Liver (tissue), 9 donors: ENCODE results near the gene PRH2. TPM values are rescaled to one million over a fixed set of nuclear protein-coding genes. Genes with fewer than 3 reads are reported as not detected.

Experiments used
- DNase-seq: peaks from one replicate; pipeline ENCODE4 v3.0.0-alpha.2; 2017; ENCODE audit warnings: low spot score
- H3K27ac ChIP-seq, 2 donors: one replicate each; pipeline ENCODE4 v1.7.0; 2013; ENCODE audit warnings: inconsistent platforms in 2 of 2, low read length in 2 of 2, control low read depth in 1 of 2, low read depth in 1 of 2, mild to moderate bottlenecking in 1 of 2
- H3K27me3 ChIP-seq, 4 donors: one replicate each; pipeline versions ENCODE4 v1.6.1 to v1.7.0; 2013; ENCODE audit warnings: low read length in 3 of 4, inconsistent platforms in 1 of 4, mild to moderate bottlenecking in 1 of 4, moderate library complexity in 1 of 4; ENCODE audit not compliant: control insufficient read depth in 4 of 4, insufficient read depth in 4 of 4
- H3K36me3 ChIP-seq, 4 donors: one replicate each; pipeline versions ENCODE4 v1.6.1 to v1.7.0; 2013; ENCODE audit warnings: low read length in 3 of 4, mild to moderate bottlenecking in 3 of 4, low read depth in 1 of 4, moderate library complexity in 1 of 4; ENCODE audit not compliant: control insufficient read depth in 4 of 4, insufficient read depth in 3 of 4
- H3K4me1 ChIP-seq, 4 donors: one replicate each; pipeline versions ENCODE4 v1.6.1 to v1.7.0; 2013; ENCODE audit warnings: low read length in 3 of 4, mild to moderate bottlenecking in 3 of 4, moderate library complexity in 1 of 4; ENCODE audit not compliant: control insufficient read depth in 4 of 4, insufficient read depth in 4 of 4
- H3K4me3 ChIP-seq, 3 donors: one replicate each; pipeline versions ENCODE4 v1.6.1 to v1.7.0; 2013; ENCODE audit warnings: low read length in 3 of 3, control low read depth in 1 of 3, low read depth in 1 of 3, mild to moderate bottlenecking in 1 of 3
- H3K9ac ChIP-seq, 2 donors: one replicate each; pipeline ENCODE4 v1.7.0; 2013; ENCODE audit warnings: low read length in 2 of 2, mild to moderate bottlenecking in 2 of 2, moderate library complexity in 2 of 2, control low read depth in 1 of 2, low read depth in 1 of 2
- H3K9me3 ChIP-seq, 4 donors: one replicate each; pipeline versions ENCODE4 v1.6.1 to v1.7.0; 2013; ENCODE audit warnings: low read length in 3 of 4; ENCODE audit not compliant: control insufficient read depth in 4 of 4
- ATF3 ChIP-seq: IDR thresholded peaks from 2 replicates; pipeline ENCODE4 v1.6.1; 2016; ENCODE audit warnings: antibody characterized with exemption
- CTCF ChIP-seq: fragments of 150-350 bp; IDR thresholded peaks from 2 replicates; pipeline ENCODE4 v1.5.1; 2017; ENCODE audit warnings: improper control_type of control experiment, low read depth, low read length; ENCODE audit not compliant: missing input control
- EGR1 ChIP-seq, 2 donors: IDR thresholded peaks; 2 replicates each; pipeline ENCODE4 v1.6.1; 2016 to 2018; ENCODE audit warnings: antibody characterized with exemption in 2 of 2, low read depth in 2 of 2
- FOXA1 ChIP-seq: IDR thresholded peaks from 2 replicates; pipeline ENCODE4 v1.6.1; 2016; ENCODE audit warnings: antibody characterized with exemption
- FOXA2 ChIP-seq: IDR thresholded peaks from 2 replicates; pipeline ENCODE4 v1.6.1; 2016; ENCODE audit warnings: antibody characterized with exemption
- GABPA ChIP-seq, 2 donors: IDR thresholded peaks in 1 of 2; conservative IDR thresholded peaks in 1 of 2; 2 replicates each; pipeline ENCODE4 v1.6.1; 2016; ENCODE audit warnings: antibody characterized with exemption in 2 of 2, mild to moderate bottlenecking in 1 of 2, moderate library complexity in 1 of 2
- HNF4A ChIP-seq, 2 donors: conservative IDR thresholded peaks; 2 replicates each; pipeline ENCODE4 v1.6.1; 2016; ENCODE audit warnings: antibody characterized with exemption in 2 of 2, mild to moderate bottlenecking in 2 of 2
- HNF4G ChIP-seq: IDR thresholded peaks from 2 replicates; pipeline ENCODE4 v1.6.1; 2016; ENCODE audit warnings: antibody characterized with exemption
- JUND ChIP-seq, 2 donors: IDR thresholded peaks; 2 replicates each; pipeline ENCODE4 v1.6.1; 2016; ENCODE audit warnings: antibody characterized with exemption in 2 of 2
- MAX ChIP-seq: IDR thresholded peaks from 2 replicates; pipeline ENCODE4 v1.6.1; 2016; ENCODE audit warnings: antibody characterized with exemption
- NR2F2 ChIP-seq: IDR thresholded peaks from 2 replicates; pipeline ENCODE4 v1.6.1; 2016; ENCODE audit warnings: antibody characterized with exemption
- RAD21 ChIP-seq, 2 donors: IDR thresholded peaks; 2 replicates each; pipeline ENCODE4 v1.6.1; 2016; ENCODE audit warnings: antibody characterized with exemption in 2 of 2, mild to moderate bottlenecking in 2 of 2
- REST ChIP-seq: IDR thresholded peaks from 2 replicates; pipeline ENCODE4 v1.6.1; 2016; ENCODE audit warnings: antibody characterized with exemption, mild to moderate bottlenecking
- RXRA ChIP-seq, 2 donors: IDR thresholded peaks; 2 replicates each; pipeline ENCODE4 v1.6.1; 2017 to 2018; ENCODE audit warnings: antibody characterized with exemption in 2 of 2, mild to moderate bottlenecking in 1 of 2
- SP1 ChIP-seq: IDR thresholded peaks from 2 replicates; pipeline ENCODE4 v1.6.1; 2018; ENCODE audit warnings: antibody characterized with exemption, mild to moderate bottlenecking
- TAF1 ChIP-seq: conservative IDR thresholded peaks from 2 replicates; pipeline ENCODE4 v1.6.1; 2016; ENCODE audit warnings: antibody characterized with exemption, mild to moderate bottlenecking
- YY1 ChIP-seq: IDR thresholded peaks from 2 replicates; pipeline ENCODE4 v1.6.1; 2016; ENCODE audit warnings: antibody characterized with exemption, mild to moderate bottlenecking
- ZBTB33 ChIP-seq: IDR thresholded peaks from 2 replicates; pipeline ENCODE4 v1.6.1; 2016; ENCODE audit warnings: antibody characterized with exemption
- WGBS: extraction: QIAGEN DNeasy Blood & Tissue Kit; methylation state at CpG from one replicate; pipeline ENCODE4 v1.1.7; 2013; 5-methylcytosine and 5-hydroxymethylcytosine counted together
- polyA plus RNA-seq, 2 donors: library from polyadenylated mRNA; stranded (reverse) in 1 of 2; unstranded in 1 of 2; fragments of 200-250 nt in 1 of 2; fragments of >200 nt in 1 of 2; fragmentation: Nextera tagmentation in 1 of 2; extraction: Ambion mirVana in 1 of 2; gene quantifications; one replicate each; pipeline versions ENCODE4 v1.2.1 to v1.2.3, GENCODE V29; 2013 to 2015
- total RNA-seq, 2 donors: library from RNA; depleted of rRNA; stranded (reverse); fragments of >200 nt; gene quantifications; one replicate each; pipeline ENCODE4 v1.2.3, GENCODE V29; 2014
- donor health status: healthy.
- donor health status: healthy.
- donor health status: healthy.
- donor health status: healthy.
- donor health status: healthy.

The PRH2 gene
- total and polyA plus RNA-seq, 4 donors = 0.23 to 0.42 (median 0.40) TPM; not detected in 1

- WGBS = 34% methylated on average over 2 of the region's 2 CpGs
- Histone ChIP-seq H3K4me1 (peaks cover 2 to 20% (median 12%) of the 10 kb centered on the region in 4 donors), H3K27me3 (no peaks in the 10 kb centered on the region), H3K4me3 (no peak overlapping the region), H3K9me3 (no peaks in the 10 kb centered on the region), H3K9ac (no peak overlapping the region), H3K27ac (no peak overlapping the region), H3K36me3 (no peaks in the 10 kb centered on the region)
- DNase-seq = no peak
- peak; percentile 77 to 92 for TF ChIP-seq JUND (IDR thresholded peaks at IDR 0.05)
- peak; percentile 83 for TF ChIP-seq ATF3
- TF ChIP-seq TAF1 = no peak
- peak; percentile 74 for TF ChIP-seq FOXA2
- peak; percentile 79 for TF ChIP-seq SP1
- peak; percentile 73 to 86 for TF ChIP-seq RXRA (IDR thresholded peaks at IDR 0.05)
- peak; percentile 91 for TF ChIP-seq HNF4G
- peak; percentile 78 for TF ChIP-seq YY1
- peak; percentile 28 for TF ChIP-seq NR2F2
- TF ChIP-seq EGR1 (IDR thresholded peaks at IDR 0.05; ENCODE audit: low read depth in 2 of 2) = no peak
- TF ChIP-seq FOXA1 = peak; percentile 62
- peak in 1 of 2 donors; percentile 48 for TF ChIP-seq GABPA (IDR thresholded peaks at IDR 0.05 in 1 of 2, conservative IDR thresholded peaks at IDR 0.05 in 1 of 2)
- no peak for TF ChIP-seq CTCF
- TF ChIP-seq RAD21 (IDR thresholded peaks at IDR 0.05) = peak; percentile 51
- peak; percentile 96 to 97 for TF ChIP-seq HNF4A (conservative IDR thresholded peaks at IDR 0.05)
- peak; percentile 69 for TF ChIP-seq ZBTB33
- TF ChIP-seq MAX = peak; percentile 53
- TF ChIP-seq REST = peak; percentile 27
These were observed 37.1 kb upstream of the PRH2 start for GRCh38 chr12:10891937-10892336.
